ENCODE results near the gene MYO10.
A peak's percentile ranks its signal among the peaks of the same experiment; 100 is the strongest.

Gene MYO10

DNA sequence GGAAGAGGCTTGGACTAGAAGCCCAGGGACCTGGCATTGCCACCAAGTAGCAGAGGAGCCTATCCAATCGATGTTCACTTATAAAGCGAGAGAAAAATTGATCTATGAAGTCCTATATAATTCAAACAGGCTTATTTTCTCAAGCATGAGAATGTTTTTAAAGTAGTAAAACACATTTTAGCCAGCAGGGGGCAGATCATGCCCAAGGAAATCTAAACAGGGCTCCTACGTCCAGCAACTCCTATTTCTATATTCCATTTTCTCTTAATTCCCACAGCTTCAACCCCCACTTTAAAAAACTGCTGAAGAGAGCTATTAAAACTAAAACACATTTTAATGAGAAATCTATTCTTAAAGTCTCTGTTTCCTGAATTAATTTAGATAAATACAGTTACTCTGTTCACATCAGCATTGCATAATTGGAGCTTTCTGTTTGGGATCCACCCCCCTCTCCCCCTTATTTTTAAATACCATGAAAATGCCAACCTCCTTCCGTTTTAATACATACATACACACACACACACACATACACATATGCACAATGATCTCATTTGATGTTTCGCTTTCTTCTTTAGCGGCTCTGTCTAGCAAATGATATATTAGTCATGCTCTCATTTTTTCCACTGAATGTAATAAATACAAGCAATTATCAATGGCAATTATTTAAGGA lies 144.9 kb downstream of the MYO10 start:
- H3K27me3 ChIP-seq (ENCODE audit: low read depth, low read length), result no peaks in the 10 kb centered on the region
- peak overlapping the region; percentile 45 for H3K4me3 ChIP-seq (ENCODE audit: low read length)
- H3K4me2 ChIP-seq (ENCODE audit: low read length), result peak overlapping the region; percentile 67
- no peak for TF ChIP-seq EZH2phosphoT487 (IDR thresholded peaks at IDR 0.05; ENCODE audit: low read depth)
- TF ChIP-seq, protein P1, sequence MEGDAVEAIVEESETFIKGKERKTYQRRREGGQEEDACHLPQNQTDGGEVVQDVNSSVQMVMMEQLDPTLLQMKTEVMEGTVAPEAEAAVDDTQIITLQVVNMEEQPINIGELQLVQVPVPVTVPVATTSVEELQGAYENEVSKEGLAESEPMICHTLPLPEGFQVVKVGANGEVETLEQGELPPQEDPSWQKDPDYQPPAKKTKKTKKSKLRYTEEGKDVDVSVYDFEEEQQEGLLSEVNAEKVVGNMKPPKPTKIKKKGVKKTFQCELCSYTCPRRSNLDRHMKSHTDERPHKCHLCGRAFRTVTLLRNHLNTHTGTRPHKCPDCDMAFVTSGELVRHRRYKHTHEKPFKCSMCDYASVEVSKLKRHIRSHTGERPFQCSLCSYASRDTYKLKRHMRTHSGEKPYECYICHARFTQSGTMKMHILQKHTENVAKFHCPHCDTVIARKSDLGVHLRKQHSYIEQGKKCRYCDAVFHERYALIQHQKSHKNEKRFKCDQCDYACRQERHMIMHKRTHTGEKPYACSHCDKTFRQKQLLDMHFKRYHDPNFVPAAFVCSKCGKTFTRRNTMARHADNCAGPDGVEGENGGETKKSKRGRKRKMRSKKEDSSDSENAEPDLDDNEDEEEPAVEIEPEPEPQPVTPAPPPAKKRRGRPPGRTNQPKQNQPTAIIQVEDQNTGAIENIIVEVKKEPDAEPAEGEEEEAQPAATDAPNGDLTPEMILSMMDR (IDR thresholded peaks at IDR 0.05; ENCODE audit: low read depth, low read length), result peak; percentile 63
- peak overlapping the region; percentile 92; the same call in 1 of the 2 replicates for H3K27ac ChIP-seq (ENCODE audit: low read length)
- H4K20me1 ChIP-seq (ENCODE audit: insufficient read depth, low read length), result no peaks in the 10 kb centered on the region
- no peaks in the 10 kb centered on the region for H3K36me3 ChIP-seq (replicated peaks; ENCODE audit: low read depth, low read length)
- H3K4me1 ChIP-seq (ENCODE audit: low read length), result peaks cover 61% of the 10 kb centered on the region
- H3K9ac ChIP-seq (ENCODE audit: low read length), result no peak overlapping the region
- peak overlapping the region; percentile 63 for H2AFZ ChIP-seq (ENCODE audit: low read depth, low read length)
- no peaks in the 10 kb centered on the region for H3K79me2 ChIP-seq (ENCODE audit: low read length)
- H3K9me3 ChIP-seq (ENCODE audit: insufficient read depth, low read length), result no peaks in the 10 kb centered on the region

DNA sequence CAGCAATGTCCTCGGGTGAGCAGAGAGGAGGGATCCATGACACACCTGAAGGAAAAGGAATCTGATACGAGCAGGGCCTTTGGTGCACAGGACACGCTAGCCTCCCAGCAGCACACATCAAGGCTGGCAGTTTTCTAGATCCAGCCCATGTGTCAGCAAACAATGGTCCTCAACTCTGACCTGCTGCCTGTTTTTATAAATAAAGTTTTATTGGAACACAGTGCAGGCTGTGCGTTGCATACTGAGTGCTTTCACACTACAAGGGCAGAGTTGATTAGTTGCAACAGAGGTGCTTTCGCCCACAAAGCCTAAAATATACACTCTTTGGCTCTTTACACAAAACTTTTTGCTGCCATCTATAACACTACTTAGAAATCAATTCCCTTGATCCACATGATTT lies 147.1 kb downstream of the MYO10 start:
- TF ChIP-seq, protein P1 (IDR thresholded peaks at IDR 0.05; ENCODE audit: low read depth, low read length), result no peak
- TF ChIP-seq EZH2phosphoT487 (IDR thresholded peaks at IDR 0.05; ENCODE audit: low read depth), result no peak
- no peaks in the 10 kb centered on the region for H4K20me1 ChIP-seq (ENCODE audit: insufficient read depth, low read length)
- H3K27ac ChIP-seq (ENCODE audit: low read length), result peak overlapping the region; percentile 92
- no peak overlapping the region for H3K9ac ChIP-seq (ENCODE audit: low read length)
- peaks cover 78% of the 10 kb centered on the region for H3K4me1 ChIP-seq (ENCODE audit: low read length)
- no peaks in the 10 kb centered on the region for H3K9me3 ChIP-seq (ENCODE audit: insufficient read depth, low read length)
- H3K4me2 ChIP-seq (ENCODE audit: low read length), result 0 out of 2 replicates have a peak overlapping the region, but pooled peaks have one; percentile 48
- no peak overlapping the region for H2AFZ ChIP-seq (ENCODE audit: low read depth, low read length)
- H3K27me3 ChIP-seq (ENCODE audit: low read depth, low read length), result no peaks in the 10 kb centered on the region
- H3K4me3 ChIP-seq (ENCODE audit: low read length), result no peak overlapping the region
- H3K79me2 ChIP-seq (ENCODE audit: low read length), result no peaks in the 10 kb centered on the region
- no peaks in the 10 kb centered on the region for H3K36me3 ChIP-seq (replicated peaks; ENCODE audit: low read depth, low read length)

DNA sequence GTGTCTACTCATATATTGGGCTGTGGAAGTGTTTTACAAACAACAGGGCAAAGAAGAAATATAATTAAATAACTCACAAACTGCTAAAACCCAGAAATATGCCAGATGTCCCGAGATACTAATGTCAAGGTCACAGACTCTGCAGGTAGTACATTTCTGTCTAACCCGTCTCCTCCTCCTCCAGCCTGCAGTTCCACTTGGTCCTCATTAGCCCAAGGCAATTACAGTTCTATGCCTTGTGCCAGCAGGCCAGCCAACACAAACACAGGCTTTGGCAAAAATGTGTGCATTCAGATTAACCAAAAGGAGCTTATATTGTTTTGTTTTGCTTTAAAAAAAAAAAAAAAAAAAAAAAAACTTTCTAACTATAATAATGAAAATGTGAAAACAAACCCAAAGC lies 148.8 kb downstream of the MYO10 start:
- Histone ChIP-seq H3K79me2 (ENCODE audit: low read length) (no peaks in the 10 kb centered on the region), H3K4me1 (ENCODE audit: low read length) (peaks cover 93% of the 10 kb centered on the region), H3K27ac (ENCODE audit: low read length) (peak overlapping the region; percentile 100), H4K20me1 (ENCODE audit: insufficient read depth, low read length) (no peaks in the 10 kb centered on the region), H3K9ac (ENCODE audit: low read length) (peak overlapping the region; percentile 84; the same call in 1 of the 2 replicates), H3K9me3 (ENCODE audit: insufficient read depth, low read length) (no peaks in the 10 kb centered on the region), H2AFZ (ENCODE audit: low read depth, low read length) (no peak overlapping the region), H3K4me2 (ENCODE audit: low read length) (no peak overlapping the region; the same call in 1 of the 2 replicates), H3K36me3 (replicated peaks; ENCODE audit: low read depth, low read length) (no peaks in the 10 kb centered on the region), H3K27me3 (ENCODE audit: low read depth, low read length) (no peaks in the 10 kb centered on the region), H3K4me3 (ENCODE audit: low read length) (no peak overlapping the region)
- no peak for TF ChIP-seq EZH2phosphoT487 (IDR thresholded peaks at IDR 0.05; ENCODE audit: low read depth)
- TF ChIP-seq, protein P1 (IDR thresholded peaks at IDR 0.05; ENCODE audit: low read depth, low read length), result no peak

DNA sequence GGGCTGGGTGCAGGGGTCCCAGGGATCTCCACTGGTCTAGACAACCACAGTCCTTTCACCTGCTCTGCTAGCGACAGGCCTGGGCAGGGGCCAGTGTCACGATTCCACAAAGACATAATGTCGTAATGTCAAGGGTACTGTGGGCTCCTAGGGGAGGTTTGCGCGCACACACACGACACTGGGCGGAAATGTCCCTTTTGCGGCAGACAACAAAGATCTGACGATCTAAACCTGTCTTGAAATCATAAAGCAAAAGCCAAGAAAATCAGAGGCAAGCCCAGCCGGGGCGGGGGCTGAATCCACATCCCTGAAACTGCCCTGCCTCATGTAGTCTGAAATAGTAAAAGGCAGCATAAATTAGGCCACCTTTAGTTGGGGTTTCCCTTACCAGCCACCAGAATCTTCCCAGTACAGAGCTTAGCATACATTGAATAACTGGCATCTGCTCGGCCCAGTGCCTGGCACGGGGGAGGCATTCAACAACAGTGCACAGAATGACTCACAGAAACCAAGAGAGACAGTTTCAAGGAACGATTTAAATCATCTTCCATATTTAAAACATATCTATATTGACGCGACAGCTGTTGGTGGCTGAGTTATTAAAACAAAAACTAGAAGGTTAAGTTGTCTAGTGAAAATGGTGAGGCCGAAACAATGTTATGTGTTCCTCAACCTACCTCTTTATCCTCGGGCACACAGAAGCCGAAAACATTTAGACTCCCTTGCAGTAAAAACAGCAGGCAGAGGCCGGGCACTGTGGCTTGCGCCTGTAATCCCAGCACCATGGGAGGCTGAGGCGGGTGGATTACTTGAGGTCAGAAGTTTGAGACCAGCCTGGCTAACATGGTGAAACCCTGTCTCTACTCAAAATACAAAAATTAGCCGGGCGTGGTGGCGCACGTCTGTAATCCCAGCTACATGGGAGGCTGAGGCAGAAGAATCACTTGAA lies 151.0 kb downstream of the MYO10 start:
- Histone ChIP-seq H4K20me1 (ENCODE audit: insufficient read depth, low read length) (no peaks in the 10 kb centered on the region), H3K4me1 (ENCODE audit: low read length) (peaks cover 75% of the 10 kb centered on the region), H3K27me3 (ENCODE audit: low read depth, low read length) (no peaks in the 10 kb centered on the region), H3K4me3 (ENCODE audit: low read length) (peak overlapping the region; percentile 70), H2AFZ (ENCODE audit: low read depth, low read length) (no peak overlapping the region), H3K36me3 (replicated peaks; ENCODE audit: low read depth, low read length) (no peaks in the 10 kb centered on the region), H3K9me3 (ENCODE audit: insufficient read depth, low read length) (no peaks in the 10 kb centered on the region), H3K9ac (ENCODE audit: low read length) (peak overlapping the region; percentile 92), H3K79me2 (ENCODE audit: low read length) (no peaks in the 10 kb centered on the region), H3K4me2 (ENCODE audit: low read length) (peak overlapping the region; percentile 91), H3K27ac (ENCODE audit: low read length) (peak overlapping the region; percentile 100)
- TF ChIP-seq, protein P1 (IDR thresholded peaks at IDR 0.05; ENCODE audit: low read depth, low read length), result no peak
- TF ChIP-seq EZH2phosphoT487 (IDR thresholded peaks at IDR 0.05; ENCODE audit: low read depth), result no peak

Measured in OCI-LY3 (cell line).